GM12874 (cell line): ENCODE measurements around the gene AP5S1.

Experiments used
- TF ChIP-seq, protein P1 (sequence below): IDR thresholded peaks from 2 replicates; pipeline ENCODE4 v1.5.1; 2011; ENCODE audit warnings: low read depth, mild to moderate bottlenecking, control low read depth, low read length, moderate library complexity; ENCODE audit not compliant: insufficient read depth

Gene AP5S1

DNA sequence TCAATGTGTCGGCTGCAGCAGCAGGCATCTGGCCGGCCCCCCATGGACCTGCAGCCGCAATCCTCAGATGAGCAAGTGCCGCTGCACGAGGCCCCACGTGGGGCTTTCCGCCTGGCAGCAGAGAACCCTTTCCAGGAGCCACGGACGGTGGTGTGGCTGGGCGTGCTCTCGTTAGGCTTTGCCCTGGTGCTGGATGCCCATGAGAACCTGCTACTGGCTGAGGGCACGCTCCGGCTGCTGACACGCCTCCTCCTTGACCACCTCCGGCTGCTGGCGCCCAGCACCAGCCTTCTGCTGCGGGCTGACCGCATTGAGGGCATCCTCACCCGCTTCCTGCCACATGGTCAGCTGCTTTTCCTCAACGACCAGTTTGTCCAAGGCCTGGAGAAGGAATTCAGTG, 3.5 kb downstream of the AP5S1 start:
- TF ChIP-seq, protein P1, sequence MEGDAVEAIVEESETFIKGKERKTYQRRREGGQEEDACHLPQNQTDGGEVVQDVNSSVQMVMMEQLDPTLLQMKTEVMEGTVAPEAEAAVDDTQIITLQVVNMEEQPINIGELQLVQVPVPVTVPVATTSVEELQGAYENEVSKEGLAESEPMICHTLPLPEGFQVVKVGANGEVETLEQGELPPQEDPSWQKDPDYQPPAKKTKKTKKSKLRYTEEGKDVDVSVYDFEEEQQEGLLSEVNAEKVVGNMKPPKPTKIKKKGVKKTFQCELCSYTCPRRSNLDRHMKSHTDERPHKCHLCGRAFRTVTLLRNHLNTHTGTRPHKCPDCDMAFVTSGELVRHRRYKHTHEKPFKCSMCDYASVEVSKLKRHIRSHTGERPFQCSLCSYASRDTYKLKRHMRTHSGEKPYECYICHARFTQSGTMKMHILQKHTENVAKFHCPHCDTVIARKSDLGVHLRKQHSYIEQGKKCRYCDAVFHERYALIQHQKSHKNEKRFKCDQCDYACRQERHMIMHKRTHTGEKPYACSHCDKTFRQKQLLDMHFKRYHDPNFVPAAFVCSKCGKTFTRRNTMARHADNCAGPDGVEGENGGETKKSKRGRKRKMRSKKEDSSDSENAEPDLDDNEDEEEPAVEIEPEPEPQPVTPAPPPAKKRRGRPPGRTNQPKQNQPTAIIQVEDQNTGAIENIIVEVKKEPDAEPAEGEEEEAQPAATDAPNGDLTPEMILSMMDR, result no peak

DNA sequence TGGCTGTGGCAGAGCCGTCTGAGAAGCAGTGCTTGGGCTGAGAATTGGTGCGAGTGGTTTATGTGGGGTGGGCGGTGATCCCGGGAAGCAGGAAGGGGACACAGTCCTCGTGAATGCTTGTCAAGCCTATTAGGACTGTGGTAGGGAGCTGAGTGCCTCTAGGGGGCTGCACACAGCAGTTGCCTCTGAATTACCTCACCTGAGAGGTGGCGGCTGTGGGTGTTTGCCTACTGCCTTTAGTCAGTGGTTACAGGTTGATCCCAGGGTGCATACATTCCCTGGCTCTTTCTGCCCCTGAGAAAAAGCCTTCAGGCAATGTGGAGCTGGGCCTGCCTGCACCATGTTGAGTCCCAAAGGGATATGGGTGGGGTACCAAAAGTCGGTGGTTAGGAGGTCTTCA, 5.2 kb downstream of the AP5S1 start:
- TF ChIP-seq, protein P1, result no peak

DNA sequence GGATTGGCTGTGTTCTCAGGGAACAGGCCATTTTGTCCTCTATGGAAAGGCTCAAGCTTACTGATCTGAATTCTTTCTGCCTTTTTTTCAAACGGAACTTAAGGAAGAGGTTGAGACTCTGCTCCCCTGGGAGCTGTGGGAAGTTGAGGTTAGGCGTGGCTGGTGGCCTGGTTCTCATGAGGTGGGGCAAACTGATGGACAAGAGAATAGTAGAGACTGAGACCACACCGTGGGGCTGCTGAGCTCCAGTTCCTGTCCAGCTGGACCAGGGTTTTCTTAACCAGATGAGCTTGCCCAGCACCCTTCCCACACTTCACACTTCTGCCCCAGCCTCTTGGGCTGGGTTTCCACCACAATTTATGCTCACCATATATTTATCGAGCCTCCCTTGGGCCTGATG, 6.1 kb downstream of the AP5S1 start:
- TF ChIP-seq, protein P1, result no peak

DNA sequence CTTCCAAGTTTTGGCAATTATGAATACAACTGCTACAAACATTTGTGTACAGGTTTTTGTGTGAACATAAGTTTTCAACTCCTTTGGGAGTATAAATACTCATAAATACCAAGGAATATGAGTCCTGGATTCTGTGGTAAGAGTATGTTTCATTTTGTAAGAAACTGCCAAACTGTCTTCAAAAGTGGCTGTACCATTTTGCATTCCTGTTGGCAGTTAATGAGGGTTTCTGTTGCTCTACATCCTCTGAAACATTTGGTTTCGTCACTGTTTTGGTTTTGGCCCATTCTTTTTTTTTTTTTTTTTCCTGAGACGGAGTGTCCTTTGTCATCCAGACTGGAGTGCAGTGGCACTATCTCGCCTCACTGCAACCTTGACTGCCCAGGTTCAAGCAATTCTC, 8.5 kb downstream of the AP5S1 start:
- TF ChIP-seq, protein P1, result no peak

DNA sequence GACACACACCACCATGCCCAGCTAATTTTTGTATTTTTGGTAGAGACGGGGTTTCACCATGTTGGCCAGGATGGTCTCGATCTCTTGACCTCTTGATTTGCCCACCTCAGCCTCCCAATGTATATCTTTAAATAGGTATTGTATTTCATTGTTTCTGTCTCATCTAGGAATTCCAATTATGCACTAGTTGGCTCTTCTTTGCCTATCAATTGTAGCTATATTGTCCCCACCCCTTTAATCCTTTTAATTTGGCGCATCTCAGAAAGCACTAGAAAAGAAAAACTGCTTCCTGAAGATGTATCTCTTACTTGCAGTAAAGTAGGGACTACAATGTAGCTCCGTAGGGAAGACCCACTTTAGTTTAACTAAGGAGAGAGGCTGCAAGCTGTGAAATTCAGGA, 15.8 kb downstream of the AP5S1 start:
- TF ChIP-seq, protein P1, result no peak

DNA sequence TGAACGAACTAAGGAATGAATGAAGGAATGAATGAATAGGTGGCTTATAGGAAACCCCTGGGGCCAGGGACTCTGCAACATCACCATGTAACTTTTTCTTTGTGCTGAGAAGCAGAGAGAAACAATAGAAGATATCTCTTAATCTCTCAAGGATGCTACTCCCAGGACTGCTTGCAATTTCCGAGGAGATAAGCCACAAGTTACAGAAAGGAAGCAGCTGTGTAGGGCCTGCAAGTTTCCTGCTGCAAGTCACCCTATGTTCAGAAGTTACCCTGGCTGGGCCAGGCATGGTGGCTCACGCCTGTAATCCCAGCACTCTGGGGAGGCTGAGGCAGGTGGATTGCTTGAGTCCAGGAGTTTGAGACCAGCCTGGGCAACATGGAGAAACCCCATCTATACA, 19.0 kb downstream of the AP5S1 start:
- TF ChIP-seq, protein P1, result no peak

DNA sequence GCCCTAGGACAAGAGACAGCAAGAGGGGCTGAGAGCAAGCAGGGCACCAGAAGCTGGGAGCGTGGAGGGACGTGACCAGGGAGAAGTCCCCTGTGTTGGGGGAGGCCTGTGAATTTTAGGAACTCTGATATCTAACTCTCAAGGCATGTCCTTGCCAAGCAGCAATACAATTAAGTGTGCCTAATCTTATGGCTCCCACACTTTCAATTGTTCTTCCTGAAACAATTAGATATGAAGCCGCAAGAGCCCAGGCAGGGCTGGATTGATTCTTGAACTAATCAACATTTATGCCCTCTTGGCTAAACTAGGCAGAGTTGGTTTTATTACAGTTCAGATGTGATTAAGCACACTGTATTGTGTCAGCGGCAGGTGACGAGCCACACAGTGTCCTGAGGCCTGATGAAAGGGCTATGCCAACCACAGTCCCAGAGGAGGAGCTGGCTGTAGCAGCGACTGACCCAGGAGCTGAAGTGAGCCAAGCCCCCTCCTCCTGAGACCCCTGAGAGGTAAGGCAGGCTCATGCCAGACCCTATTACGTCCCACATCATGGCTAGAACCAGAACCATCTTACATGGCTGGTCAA, 22.1 kb downstream of the AP5S1 start:
- TF ChIP-seq, protein P1, result no peak

DNA sequence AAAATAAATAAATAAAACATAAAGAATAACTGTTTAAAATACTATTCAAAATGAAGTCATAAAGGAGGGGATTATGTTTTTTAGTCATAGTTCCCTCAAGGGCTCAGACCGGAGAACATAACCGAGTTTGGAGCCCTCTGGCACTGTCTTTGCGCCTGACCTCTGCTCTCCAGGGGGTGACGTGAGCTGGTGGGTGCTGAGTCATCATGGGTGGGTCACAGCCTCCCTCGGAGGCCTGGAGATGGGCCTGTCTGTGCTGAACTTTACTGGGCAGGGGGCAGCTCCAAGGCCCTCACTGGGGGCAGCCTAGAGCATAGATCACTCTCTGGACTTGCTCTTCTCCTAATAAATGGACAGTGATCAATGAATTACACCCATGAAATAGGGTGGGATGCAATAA, 23.1 kb downstream of the AP5S1 start:
- TF ChIP-seq, protein P1, result no peak
